KBM-7 (cell line): ENCODE measurements around the gene CSH1.
"Not testable (repeated sequence)": the region's sequence is repeated elsewhere in the genome, so short reads cannot be mapped to it uniquely, and the experiment has no call there.

ENCODE experiments used
- DNase-seq: peaks from one replicate; pipeline ENCODE4 v3.0.0-alpha.2; 2015
- in situ Hi-C: fragments of 300-500 bp; cut with MboI; formaldehyde crosslinking; loops from 2 replicates; pipeline ENCODE4 v1.14.3; 2020; ENCODE audit warnings: low sequenced_read_pairs, low pct_unique_long_range_greater_than_20kb, mixed read lengths

CSH1 gene

DNA sequence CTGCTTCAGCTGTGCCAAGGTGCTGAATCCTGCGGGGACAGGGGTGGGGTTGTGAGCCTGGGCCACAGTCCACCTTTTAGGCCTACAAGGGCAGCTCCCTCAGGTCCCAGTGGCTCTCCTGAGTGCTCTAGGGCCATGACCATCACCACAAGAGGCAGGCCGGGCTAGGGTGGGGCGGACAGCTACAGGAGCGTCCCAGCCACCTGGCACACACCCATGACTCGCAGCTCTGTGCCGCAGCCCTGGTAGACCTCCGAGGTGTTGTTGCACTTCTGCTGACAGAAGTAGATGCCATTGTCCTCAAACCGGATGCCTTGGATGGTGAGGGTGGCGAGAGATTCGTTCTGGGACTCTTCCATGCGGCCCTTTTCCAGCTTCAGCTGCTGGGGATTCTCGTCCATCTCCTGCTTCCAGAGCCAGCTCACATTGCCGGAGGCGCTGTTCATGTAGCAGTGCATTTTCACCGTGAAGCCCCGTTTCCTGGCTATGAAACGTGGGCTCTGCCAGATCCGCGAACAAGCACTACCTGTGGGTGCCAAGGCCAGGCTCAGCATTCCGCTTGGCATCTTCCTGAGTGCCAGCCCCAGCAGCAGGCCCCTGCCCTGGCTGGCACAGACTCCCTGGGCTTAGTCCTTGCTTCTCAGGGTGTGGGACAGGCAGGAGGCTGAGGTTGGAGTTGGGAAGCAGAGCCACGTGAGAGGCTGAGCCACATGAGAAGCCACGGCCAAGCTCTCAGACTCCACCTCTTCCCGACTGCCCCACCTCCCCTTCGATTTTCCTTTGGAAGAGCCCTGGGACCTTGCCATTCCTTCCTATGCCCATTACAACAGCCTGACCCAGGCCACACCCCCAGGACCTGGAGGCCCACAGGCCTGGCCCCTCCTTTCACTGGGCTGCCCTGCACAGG, 33.7 kb upstream of the CSH1 start:
- DNase-seq: no peak
- in situ Hi-C loops: no loop called here

DNA sequence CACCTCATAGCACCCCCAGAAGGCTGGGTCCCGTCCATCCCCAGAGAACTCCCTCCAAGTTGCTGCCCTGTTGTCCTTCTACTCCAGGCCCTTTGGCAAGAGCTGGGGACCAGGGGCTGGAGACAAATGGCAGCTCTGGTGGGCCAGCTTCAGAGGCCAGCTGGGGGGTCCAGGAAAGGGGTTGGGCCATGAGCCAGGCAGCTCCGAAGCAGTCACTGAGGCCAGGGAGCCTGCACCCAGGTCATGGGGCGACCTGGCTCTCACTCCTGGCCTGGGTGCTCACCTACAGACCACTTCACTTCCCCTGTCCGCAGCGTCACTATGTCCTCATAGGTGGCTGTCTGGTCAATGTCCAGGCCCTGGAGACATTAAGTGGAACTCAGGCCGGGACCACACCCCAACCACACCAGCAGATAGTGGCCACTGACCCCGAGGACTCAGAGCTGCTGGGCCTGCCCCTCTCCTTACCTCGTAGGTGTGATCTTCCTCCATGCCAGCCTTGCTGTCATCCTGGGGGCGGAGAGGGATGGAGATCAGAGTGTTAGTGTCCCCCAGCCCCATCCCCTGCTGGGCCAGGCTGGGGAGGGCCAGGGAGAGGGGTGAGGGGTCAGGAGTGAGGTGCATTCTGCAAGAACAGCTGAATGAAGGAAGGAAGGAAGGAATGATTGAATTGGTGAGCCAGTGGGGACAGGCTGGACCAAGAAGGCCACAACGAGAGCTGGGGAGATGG, 32.8 kb upstream of the CSH1 start:
- no peak for DNase-seq
- in situ Hi-C loops: no loop called here

DNA sequence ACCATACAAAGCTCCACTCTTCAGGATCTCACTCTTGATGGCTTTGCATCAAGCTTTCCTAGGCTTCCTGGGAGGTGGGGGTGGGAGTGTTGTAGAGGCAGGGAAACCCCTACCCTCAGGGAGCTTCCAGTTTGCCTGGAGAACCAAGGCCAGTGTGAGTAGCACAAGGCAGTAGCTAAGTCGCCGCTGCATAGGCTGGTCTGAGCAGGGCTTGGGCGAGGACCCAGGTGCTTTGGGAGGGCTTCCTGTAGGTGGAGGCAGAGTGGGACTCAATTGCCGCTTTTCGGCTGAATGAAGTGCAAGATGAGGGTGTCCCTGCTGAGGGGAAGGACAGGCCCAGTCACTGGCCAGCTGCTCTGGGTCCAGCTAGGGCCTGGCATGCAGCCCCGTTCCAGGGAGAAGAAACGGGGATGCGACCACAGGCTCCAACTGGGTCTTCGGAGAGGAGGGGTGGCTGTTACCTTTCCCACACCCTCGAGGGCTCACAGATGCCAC, 31.8 kb upstream of the CSH1 start:
- no peak for DNase-seq
- in situ Hi-C loops: no loop called here

DNA sequence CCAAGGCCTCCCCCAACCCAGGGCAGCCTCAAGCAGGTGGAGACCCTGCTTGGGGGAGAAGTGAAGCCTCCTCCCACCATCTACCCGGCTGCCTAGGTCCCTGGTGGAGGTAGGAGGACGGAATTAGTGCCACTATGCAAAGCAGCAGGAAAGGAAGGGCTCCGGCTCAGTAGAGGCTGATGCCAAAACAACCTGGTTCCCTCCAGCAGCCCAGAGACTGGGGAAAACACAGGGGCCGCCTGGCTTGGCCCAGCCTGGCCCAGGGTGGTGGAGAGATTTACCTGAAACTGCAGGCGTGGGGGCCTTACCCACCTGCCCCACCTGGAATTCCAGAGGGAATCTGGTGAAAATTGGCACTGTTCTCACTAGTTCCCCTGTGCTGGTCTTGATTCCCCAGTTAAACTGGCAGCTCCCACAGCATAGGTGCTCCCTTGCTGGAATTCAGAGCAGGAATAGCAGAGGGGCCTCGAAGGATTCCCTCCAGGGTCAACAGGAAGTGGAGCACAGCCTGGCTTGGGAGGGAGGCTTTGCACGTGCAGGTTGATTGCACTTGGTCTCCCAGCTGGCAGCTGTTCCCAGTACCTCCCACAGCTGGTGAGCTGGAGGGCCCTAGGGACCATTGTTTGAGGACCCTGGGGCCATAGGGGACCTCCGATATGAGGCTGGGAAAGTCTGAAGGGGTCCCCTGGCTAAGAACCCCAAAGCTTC, 31.2 kb upstream of the CSH1 start:
- in situ Hi-C loops: no loop called here
- no peak for DNase-seq

GRCh38 chr17:63926164-63926563, 29.8 kb upstream of the CSH1 start:
- no peak for DNase-seq
- in situ Hi-C loops: no loop called here

GRCh38 chr17:63925615-63926014, 29.2 kb upstream of the CSH1 start:
- no peak for DNase-seq
- in situ Hi-C loops: no loop called here

GRCh38 chr17:63922402-63922801, 26.0 kb upstream of the CSH1 start:
- in situ Hi-C loops: loop anchor here (25.0 kb wide), 1 partner anchor 365 kb away; no protein-coding TSS in a partner anchor
- DNase-seq: not testable (repeated sequence)

DNA sequence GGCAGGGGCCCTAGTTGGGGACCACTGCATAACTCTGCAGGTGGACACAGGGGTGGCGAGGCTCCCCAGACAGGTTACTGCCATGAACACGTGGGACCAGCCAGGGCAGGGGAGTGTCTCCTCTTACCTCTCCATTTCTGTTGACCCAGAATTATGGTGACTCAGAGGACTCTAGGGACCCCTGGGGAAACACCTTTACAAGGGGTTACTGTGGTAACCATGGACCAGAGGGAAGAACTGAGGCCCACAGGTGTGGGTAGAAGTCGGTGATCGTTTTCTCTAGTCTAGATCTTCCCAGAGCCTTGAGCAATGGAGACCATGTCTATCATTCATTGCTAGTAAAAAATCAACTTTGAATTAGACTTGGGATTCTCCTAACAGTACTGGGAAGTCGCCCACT, 24.4 kb upstream of the CSH1 start:
- DNase-seq: not testable (repeated sequence)
- in situ Hi-C loops: loop anchor here (25.0 kb wide), 1 partner anchor 367 kb away; no protein-coding TSS in a partner anchor

- not testable (repeated sequence) for DNase-seq
- in situ Hi-C loops: loop anchor here (25.0 kb wide), 1 partner anchor 367 kb away; no protein-coding TSS in a partner anchor
Measured at GRCh38 chr17:63920050-63920449, 23.7 kb upstream of the CSH1 start.

- in situ Hi-C loops: loop anchor here (25.0 kb wide), 1 partner anchor 368 kb away; no protein-coding TSS in a partner anchor
- peak; percentile 83 for DNase-seq
Measured at GRCh38 chr17:63919311-63919723, 22.9 kb upstream of the CSH1 start.

- DNase-seq: not testable (repeated sequence)
- in situ Hi-C loops: loop anchor here (25.0 kb wide), 1 partner anchor 368 kb away; no protein-coding TSS in a partner anchor
Measured at GRCh38 chr17:63918789-63919305, 22.5 kb upstream of the CSH1 start, which contains the start of gene GH1. GH1 (minus strand) TSS chr17:63918839; CDS start chr17:63918776, 63 bp downstream.

- DNase-seq: no peak
- in situ Hi-C loops: loop anchor here (25.0 kb wide), 1 partner anchor 369 kb away; no protein-coding TSS in a partner anchor
Measured at GRCh38 chr17:63918305-63918704, 21.9 kb upstream of the CSH1 start.

GRCh38 chr17:63917646-63918045, 21.3 kb upstream of the CSH1 start:
- in situ Hi-C loops: loop anchor here (25.0 kb wide), 1 partner anchor 370 kb away; no protein-coding TSS in a partner anchor
- DNase-seq: no peak

- DNase-seq: not testable (repeated sequence)
- in situ Hi-C loops: loop anchor here (25.0 kb wide), 1 partner anchor 370 kb away; no protein-coding TSS in a partner anchor
Measured at GRCh38 chr17:63917206-63917605, 20.8 kb upstream of the CSH1 start.

- in situ Hi-C loops: loop anchor here (25.0 kb wide), 1 partner anchor 371 kb away; no protein-coding TSS in a partner anchor
- no peak for DNase-seq
Measured at GRCh38 chr17:63916566-63917185, 20.3 kb upstream of the CSH1 start.

- in situ Hi-C loops: loop anchor here (25.0 kb wide), 1 partner anchor 372 kb away; no protein-coding TSS in a partner anchor
- not testable (repeated sequence) for DNase-seq
Measured at GRCh38 chr17:63915753-63916152, 19.4 kb upstream of the CSH1 start.

GRCh38 chr17:63914471-63914870, 18.1 kb upstream of the CSH1 start:
- in situ Hi-C loops: loop anchor here (25.0 kb wide), 1 partner anchor 373 kb away; no protein-coding TSS in a partner anchor
- no peak for DNase-seq

DNA sequence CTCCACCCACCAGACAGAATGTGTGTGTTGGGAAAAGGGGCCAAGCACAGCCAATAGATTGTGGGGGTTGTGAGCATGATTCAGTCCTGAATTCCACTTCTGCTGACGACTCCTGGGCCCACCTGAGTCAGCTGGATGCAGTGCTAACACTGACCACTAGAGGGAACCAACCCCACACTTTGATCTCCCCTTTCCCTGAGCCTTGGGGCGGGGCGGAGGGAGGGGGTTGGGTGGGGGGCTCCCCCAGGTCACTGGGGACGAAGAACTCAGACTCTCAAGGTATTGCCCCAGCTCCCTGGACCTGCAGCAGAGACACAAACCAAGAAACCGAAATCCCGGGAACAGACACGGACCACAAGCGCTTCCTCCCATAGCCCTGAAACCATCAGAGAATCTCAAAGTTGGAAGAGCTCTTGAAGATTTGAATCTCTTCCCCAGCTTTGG, 15.3 kb upstream of the CSH1 start:
- in situ Hi-C loops: loop anchor here (25.0 kb wide), 1 partner anchor 376 kb away; no protein-coding TSS in a partner anchor
- peak; percentile 60 for DNase-seq
